K562 (cell line): ENCODE data around the gene PHTF1. TPM values are rescaled to one million over a fixed set of nuclear protein-coding genes. Genes with fewer than 3 reads are reported as not detected.

ENCODE experiments used
- ATAC-seq: fragments of 200-7000 bp; cut with Tn5 transposase; 3 replicates; pipeline ENCODE4 v1.9.1; 2020; ENCODE audit warnings: moderate library complexity
- BruUV-seq: library from RNA; stranded (reverse); fragments of 400-500 nt; replicated peaks from 2 replicates; lab custom pipeline; 2021; lab: Mats Ljungman, UMichigan
- CTCF ChIA-PET: fragments of 300-600 bp; formaldehyde crosslinking; extraction: SDS; loops from one replicate; lab custom pipeline; 2021; ENCODE audit warnings: low intra/inter-chr PET ratio; lab: Yijun Ruan, JAX
- POLR2A ChIA-PET: fragments of 300-600, 350-650 bp; sonication (Branson Sonifier 250); formaldehyde crosslinking; extraction: SDS; loops from one replicate; lab custom pipeline; 2021; ENCODE audit warnings: antibody characterized with exemption, inconsistent platforms; lab: Yijun Ruan, JAX
- DNase-seq, 4 experiments: peaks; one replicate each; pipeline versions ENCODE4 v3.0.0 to v3.0.0-alpha.2; 2011 to 2018; ENCODE audit warnings: low spot score in 3 of 4, mixed read lengths in 3 of 4; ENCODE audit errors: extremely low read depth in 1 of 4
- FAIRE-seq: peaks from 2 replicates; lab custom pipeline; 2011; peaks lifted over from hg19 to GRCh38; lab: Jason Lieb, UNC
- H2AFZ ChIP-seq: 2 replicates; pipeline ENCODE4 v1.6.0; 2011; ENCODE audit warnings: low read depth, low read length, control low read depth, inconsistent platforms
- H3K27ac ChIP-seq: fragments of 200-600 bp; 3 replicates; pipeline ENCODE4 v1.8.0; 2011; ENCODE audit warnings: low read depth, mild to moderate bottlenecking, control low read depth, inconsistent platforms, low read length, moderate library complexity, mixed read lengths; ENCODE audit errors: extremely low read depth
- H3K27me3 ChIP-seq, 2 experiments: fragments of 300-600 bp in 1 of 2; 2 replicates in 1 of 2; 3 replicates in 1 of 2; pipeline versions ENCODE4 v1.6.0 to v1.8.0; 2011; ENCODE audit warnings: inconsistent platforms in 2 of 2, low read length in 2 of 2, mild to moderate bottlenecking in 1 of 2, mixed read lengths in 1 of 2, moderate library complexity in 1 of 2; ENCODE audit not compliant: control insufficient read depth in 2 of 2, insufficient read depth in 2 of 2
- H3K36me3 ChIP-seq: fragments of 300-600 bp; 3 replicates; pipeline ENCODE4 v1.8.0; 2011; ENCODE audit warnings: mild to moderate bottlenecking, low read length, inconsistent platforms; ENCODE audit not compliant: control insufficient read depth, insufficient read depth
- H3K4me1 ChIP-seq, 2 experiments: fragments of 200-600 bp in 1 of 2; replicated peaks in 1 of 2; 2 replicates in 1 of 2; 3 replicates in 1 of 2; pipeline versions ENCODE4 v1.5.1 to v1.8.0; 2011; ENCODE audit warnings: inconsistent platforms in 2 of 2, low read length in 2 of 2, mild to moderate bottlenecking in 1 of 2, mixed read lengths in 1 of 2, moderate library complexity in 1 of 2; ENCODE audit not compliant: control insufficient read depth in 2 of 2, insufficient read depth in 2 of 2
- H3K4me2 ChIP-seq: 2 replicates; pipeline ENCODE4 v1.6.1; 2011; ENCODE audit warnings: low read length, control low read depth, inconsistent platforms, mixed read lengths; ENCODE audit not compliant: insufficient read depth
- H3K4me3 ChIP-seq: fragments of 200-600 bp; sonication (generic), shearing (Covaris generic); 2 replicates; pipeline ENCODE4 v1.5.1; 2016; ENCODE audit warnings: control low read depth, inconsistent platforms
- H3K79me2 ChIP-seq: fragments of 200-600 bp; 3 replicates; pipeline ENCODE4 v1.8.0; 2011; ENCODE audit warnings: low read length, inconsistent platforms; ENCODE audit not compliant: control insufficient read depth, insufficient read depth
- H3K9ac ChIP-seq, 2 experiments: 2 replicates each; pipeline versions ENCODE4 v1.6.0 to v1.6.1; 2011; ENCODE audit warnings: low read depth in 2 of 2, low read length in 2 of 2, control low read depth in 1 of 2, inconsistent platforms in 1 of 2, mild to moderate bottlenecking in 1 of 2, mixed read lengths in 1 of 2; ENCODE audit not compliant: insufficient read depth in 1 of 2
- H3K9me1 ChIP-seq: one replicate; pipeline ENCODE4 v1.6.0; 2011; ENCODE audit warnings: inconsistent platforms, mild to moderate bottlenecking, low read length, moderate library complexity; ENCODE audit not compliant: control insufficient read depth, insufficient read depth
- H3K9me3 ChIP-seq: replicated peaks from 2 replicates; pipeline ENCODE4 v1.5.1; 2011; ENCODE audit warnings: low read depth, low read length, inconsistent platforms; ENCODE audit not compliant: control insufficient read depth, insufficient read depth
- H4K20me1 ChIP-seq: replicated peaks from 2 replicates; pipeline ENCODE4 v1.6.1; 2011; ENCODE audit warnings: low read length, inconsistent platforms, mixed read lengths; ENCODE audit not compliant: control insufficient read depth, insufficient read depth
- CBFA2T2 ChIP-seq: fragments of 450-650 bp; conservative IDR thresholded peaks from 2 replicates; pipeline ENCODE4 v1.6.1; 2017; ENCODE audit warnings: mild to moderate bottlenecking
- CBX3 ChIP-seq, 2 experiments: IDR thresholded peaks; 1 replicate in 1 of 2; 2 replicates in 1 of 2; pipeline ENCODE4 v1.6.1; 2012; ENCODE audit warnings: inconsistent platforms in 2 of 2, low read length in 2 of 2, borderline replicate concordance in 1 of 2, control low read depth in 1 of 2
- DPF2 ChIP-seq: fragments of 450-650 bp; IDR thresholded peaks from 2 replicates; pipeline ENCODE4 v1.6.1; 2016
- FOS ChIP-seq: IDR thresholded peaks from 3 replicates; pipeline ENCODE4 v1.6.1; 2011; ENCODE audit not compliant: insufficient read length; ENCODE audit errors: extremely low read depth
- MCM3 ChIP-seq: fragments of 450-650 bp; IDR thresholded peaks from 2 replicates; pipeline ENCODE4 v1.6.1; 2016
- NFXL1 ChIP-seq: fragments of 450-650 bp; formaldehyde crosslinking; IDR thresholded peaks from 2 replicates; pipeline ENCODE4 v1.4.0; 2021; ENCODE audit warnings: mild to moderate bottlenecking
- POLR2AphosphoS2 ChIP-seq: IDR thresholded peaks from 2 replicates; pipeline ENCODE4 v1.6.1; 2012; ENCODE audit warnings: low read length, improper control_type of control experiment
- POLR2G ChIP-seq: fragments of 200-400 bp; formaldehyde crosslinking; IDR thresholded peaks from 2 replicates; pipeline ENCODE4 v1.6.1; 2017; ENCODE audit warnings: low read depth, mild to moderate bottlenecking, antibody characterized with exemption, low read length, moderate library complexity
- PTRF ChIP-seq: fragments of 450-650 bp; IDR thresholded peaks from 2 replicates; pipeline ENCODE4 v1.6.1; 2016; ENCODE audit warnings: mild to moderate bottlenecking, missing genetic modification characterization, missing compliant biosample characterization
- RCOR1 ChIP-seq, 2 experiments: IDR thresholded peaks; 2 replicates each; pipeline ENCODE4 v1.6.1; 2012; ENCODE audit warnings: low read depth in 2 of 2, low read length in 2 of 2, borderline replicate concordance in 1 of 2, improper control_type of control experiment in 1 of 2
- SIRT6 ChIP-seq: IDR thresholded peaks from one replicate; pipeline ENCODE4 v1.6.1; 2012; ENCODE audit warnings: low read depth, mild to moderate bottlenecking, control low read depth, inconsistent platforms, low read length, moderate library complexity
- ZNF589 ChIP-seq: fragments of 200-800 bp; sonication (Bioruptor generic); IDR thresholded peaks from 2 replicates; pipeline ENCODE4 v1.6.1; 2016; ENCODE audit warnings: low read depth, missing genetic modification characterization, missing compliant biosample characterization
- in situ Hi-C: fragments of 300-500 bp; cut with MboI; formaldehyde crosslinking; loops from 4 replicates; pipeline ENCODE4 v1.15.0; 2018; ENCODE audit warnings: inconsistent platforms, mixed read lengths
- intact Hi-C: fragments of 100-400 bp; cut with micrococcal nuclease; formaldehyde crosslinking; loops from 2 replicates; pipeline ENCODE4 v1.14.2; 2022
- polyA plus RNA-seq, 8 experiments: library from polyadenylated mRNA; depleted of rRNA in 4 of 8; stranded (reverse) in 5 of 8; unstranded in 3 of 8; fragments of >200 nt; fragmentation: Nextera tagmentation in 2 of 8; fragmentation: Illumina TruSeq in 1 of 8; extraction: Ambion mirVana in 2 of 8; extraction: Trizol in 1 of 8; gene quantifications; 2 replicates each; pipeline versions ENCODE4 v1.2.1 to v1.2.3, GENCODE V29; 2011 to 2014; ENCODE audit warnings: inconsistent platforms in 1 of 8, missing spikeins in 1 of 8
- total RNA-seq, 7 experiments: library from RNA; depleted of rRNA in 6 of 7; stranded (reverse); fragments of >200 nt in 6 of 7; fragmentation: Illumina TruSeq in 2 of 7; extraction: Trizol in 2 of 7; gene quantifications; 2 replicates each; pipeline versions ENCODE4 v1.2.1 to v1.2.3, GENCODE V29; 2011 to 2021; ENCODE audit warnings: low replicate concordance in 1 of 7
- TF ChIP-seq, protein P1 (sequence below): fragments of 450-650 bp; IDR thresholded peaks from 2 replicates; pipeline ENCODE4 v1.6.1; 2016; ENCODE audit warnings: low read depth, mild to moderate bottlenecking, moderate library complexity
- TF ChIP-seq, protein P2 (sequence below): fragments of 250-450 bp; sonication (Bioruptor Pico); IDR thresholded peaks from 2 replicates; pipeline ENCODE4 v1.4.0; 2020; ENCODE audit warnings: borderline replicate concordance

PHTF1 gene
- total and polyA plus RNA-seq, 9 of the 15 experiments (the other 6 are each of a cell fraction or from before 2014, with no cell fraction given): 8.4 to 36.2 (median 23.0) TPM

DNA sequence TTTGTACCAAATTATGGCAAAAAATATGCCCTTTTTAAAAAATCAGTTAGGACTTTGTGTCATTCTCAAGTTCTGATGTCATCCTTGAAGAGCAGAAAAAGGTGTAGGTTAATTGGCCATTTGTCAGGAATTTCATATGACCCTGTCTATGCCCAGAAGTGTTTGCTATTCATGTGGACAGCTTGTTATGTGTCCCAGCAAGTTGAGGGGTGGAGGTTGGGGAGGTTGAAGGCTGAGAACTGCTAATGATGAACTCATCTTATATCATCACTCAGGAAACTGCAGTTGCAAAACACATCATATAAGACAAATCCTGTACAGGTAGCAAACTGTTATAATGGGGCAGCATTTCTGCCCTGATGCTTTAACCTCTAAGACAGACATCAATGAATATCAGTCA lies 106.5 kb downstream of the PHTF1 start:
- ChIA-PET CTCF (no interaction called here), POLR2A (no interaction called here)
- in situ Hi-C loops (no loop called here), intact Hi-C loops (no loop called here)
- FAIRE-seq (no peak), DNase-seq (no peak), ATAC-seq (no peak)
- Histone ChIP-seq H3K36me3 (no peaks in the 10 kb centered on the region), H3K79me2 (no peaks in the 10 kb centered on the region), H3K4me3 (no peak overlapping the region), H3K27me3 (no peaks in the 10 kb centered on the region), H3K27ac (no peak overlapping the region), H4K20me1 (no peaks in the 10 kb centered on the region), H3K4me1 (peaks cover 0 to 4% of the 10 kb centered on the region in 2 experiments; a peak in 1 of 5 replicates), H3K4me2 (no peak overlapping the region), H3K9me3 (no peaks in the 10 kb centered on the region), H3K9me1 (no peaks in the 10 kb centered on the region), H3K9ac (no peak overlapping the region), H2AFZ (no peak overlapping the region)
- BruUV-seq: no TSS peak
- TF ChIP-seq NFXL1 (no peak), MCM3 (no peak), CBFA2T2 (no peak), POLR2G (no peak), CBX3 (IDR thresholded peaks at IDR 0.05; ENCODE audit: borderline replicate concordance in 1 of 2, low read length in 2 of 2) (no peak), PTRF (tag) (no peak), SIRT6 (no peak), FOS (no peak), RCOR1 (IDR thresholded peaks at IDR 0.05; ENCODE audit: borderline replicate concordance in 1 of 2, low read depth in 2 of 2, low read length in 2 of 2) (no peak), ZNF589 (CRISPR knock-in tag) (no peak), POLR2AphosphoS2 (no peak), DPF2 (no peak)
- TF ChIP-seq, protein P1, sequence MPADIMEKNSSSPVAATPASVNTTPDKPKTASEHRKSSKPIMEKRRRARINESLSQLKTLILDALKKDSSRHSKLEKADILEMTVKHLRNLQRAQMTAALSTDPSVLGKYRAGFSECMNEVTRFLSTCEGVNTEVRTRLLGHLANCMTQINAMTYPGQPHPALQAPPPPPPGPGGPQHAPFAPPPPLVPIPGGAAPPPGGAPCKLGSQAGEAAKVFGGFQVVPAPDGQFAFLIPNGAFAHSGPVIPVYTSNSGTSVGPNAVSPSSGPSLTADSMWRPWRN: no peak
- TF ChIP-seq, protein P2, sequence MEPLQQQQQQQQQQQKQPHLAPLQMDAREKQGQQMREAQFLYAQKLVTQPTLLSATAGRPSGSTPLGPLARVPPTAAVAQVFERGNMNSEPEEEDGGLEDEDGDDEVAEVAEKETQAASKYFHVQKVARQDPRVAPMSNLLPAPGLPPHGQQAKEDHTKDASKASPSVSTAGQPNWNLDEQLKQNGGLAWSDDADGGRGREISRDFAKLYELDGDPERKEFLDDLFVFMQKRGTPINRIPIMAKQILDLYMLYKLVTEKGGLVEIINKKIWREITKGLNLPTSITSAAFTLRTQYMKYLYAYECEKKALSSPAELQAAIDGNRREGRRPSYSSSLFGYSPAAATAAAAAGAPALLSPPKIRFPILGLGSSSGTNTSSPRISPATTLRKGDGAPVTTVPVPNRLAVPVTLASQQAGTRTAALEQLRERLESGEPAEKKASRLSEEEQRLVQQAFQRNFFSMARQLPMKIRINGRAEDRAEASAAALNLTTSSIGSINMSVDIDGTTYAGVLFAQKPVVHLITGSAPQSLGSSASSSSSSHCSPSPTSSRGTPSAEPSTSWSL (CRISPR knock-in tag): no peak
